Measurements from ENCODE around the gene FDPS. TPM values are rescaled to one million over a fixed set of nuclear protein-coding genes. Genes with fewer than 3 reads are reported as not detected.
"Not testable (repeated sequence)": the region's sequence is repeated elsewhere in the genome, so short reads cannot be mapped to it uniquely, and the experiment has no call there.

The FDPS gene
- total RNA-seq, 1 donor from 2014 or later = 425 TPM

- no peak for DNase-seq (ENCODE audit: low read depth, low spot score)
These were observed 23.0 kb upstream of the FDPS start for GRCh38 chr1:155285631-155286044.

GRCh38 chr1:155286544-155286943 is 22.1 kb upstream of the FDPS start:
- no peak for DNase-seq (ENCODE audit: low read depth, low spot score)

GRCh38 chr1:155287987-155288543 is 20.6 kb upstream of the FDPS start:
- no peak for DNase-seq (ENCODE audit: low read depth, low spot score)

GRCh38 chr1:155291006-155291405 is 17.7 kb upstream of the FDPS start:
- not testable (repeated sequence) for DNase-seq (ENCODE audit: low read depth, low spot score)

GRCh38 chr1:155293086-155293749 is 15.4 kb upstream of the FDPS start:
- DNase-seq (ENCODE audit: low read depth, low spot score) = no peak

- no peak for DNase-seq (ENCODE audit: low read depth, low spot score)
These were observed 14.0 kb upstream of the FDPS start for GRCh38 chr1:155294520-155295182.

GRCh38 chr1:155295183-155295941 is 13.3 kb upstream of the FDPS start:
- no peak for DNase-seq (ENCODE audit: low read depth, low spot score)

GRCh38 chr1:155295942-155296267 is 12.8 kb upstream of the FDPS start:
- no peak for DNase-seq (ENCODE audit: low read depth, low spot score)

- DNase-seq (ENCODE audit: low read depth, low spot score) = no peak
These were observed 12.0 kb upstream of the FDPS start for GRCh38 chr1:155296661-155297060.

- DNase-seq (ENCODE audit: low read depth, low spot score) = no peak
These were observed 11.3 kb upstream of the FDPS start for GRCh38 chr1:155297384-155297783.

- DNase-seq (ENCODE audit: low read depth, low spot score) = no peak
These were observed 8.6 kb upstream of the FDPS start for GRCh38 chr1:155300024-155300423.

- DNase-seq (ENCODE audit: low read depth, low spot score) = no peak
These were observed 7.9 kb upstream of the FDPS start for GRCh38 chr1:155300553-155301329.

- no peak for DNase-seq (ENCODE audit: low read depth, low spot score)
These were observed 7.3 kb upstream of the FDPS start, which contains the start of gene PKLR for GRCh38 chr1:155301342-155301841. Gene PKLR, minus strand, starts transcription at chr1:155301438. Its CDS starts 43 bp downstream, at chr1:155301395.

GRCh38 chr1:155304558-155305063 is 4.1 kb upstream of the FDPS start:
- no peak for DNase-seq (ENCODE audit: low read depth, low spot score)

- DNase-seq (ENCODE audit: low read depth, low spot score) = no peak
These were observed 2.7 kb upstream of the FDPS start for GRCh38 chr1:155305881-155306391.

GRCh38 chr1:155307247-155307740 is 1.4 kb upstream of the FDPS start:
- no peak for DNase-seq (ENCODE audit: low read depth, low spot score)

- DNase-seq (ENCODE audit: low read depth, low spot score) = no peak
These were observed 856 bp downstream of the FDPS start for GRCh38 chr1:155309423-155310021.

- no peak for DNase-seq (ENCODE audit: low read depth, low spot score)
These were observed 4.6 kb downstream of the FDPS start for GRCh38 chr1:155313261-155313660.

- no peak for DNase-seq (ENCODE audit: low read depth, low spot score)
These were observed 8.3 kb downstream of the FDPS start for GRCh38 chr1:155316922-155317321.

- no peak for DNase-seq (ENCODE audit: low read depth, low spot score)
These were observed 9.4 kb downstream of the FDPS start for GRCh38 chr1:155318082-155318481.

All from pulmonary artery endothelial cell (primary cell).